Stimulated activated naive B cell treated with anti-CD40 and anti-IgM and Interleukin-4, amounts not matched to agents 10 μg/mL and 1 μg/mL and 100 μg/mL, for 72 hours (primary cell): ENCODE data around the gene RNF212.
A peak's percentile ranks its signal among the peaks of the same experiment; 100 is the strongest.

Source experiments
- ATAC-seq, 2 donors: fragments of 150-1000 bp; cut with Tn5 transposase; replicated peaks; 2 replicates each; pipeline ENCODE4 v1.10.0; 2021; ENCODE audit warnings: moderate library complexity in 1 of 2
- DNase-seq: peaks from one replicate; pipeline ENCODE4 v3.0.0; 2021
- H3K27ac Mint-ChIP-seq: one replicate; pipeline ENCODE4 v1.8.0; 2022; ENCODE audit warnings: mild to moderate bottlenecking, mixed read lengths
- H3K27me3 Mint-ChIP-seq, 2 donors: one replicate each; pipeline ENCODE4 v1.8.0; 2022; ENCODE audit warnings: mixed read lengths in 2 of 2
- H3K36me3 Mint-ChIP-seq, 2 donors: one replicate each; pipeline ENCODE4 v1.8.0; 2022; ENCODE audit warnings: mixed read lengths in 2 of 2, mild to moderate bottlenecking in 1 of 2
- H3K4me1 Mint-ChIP-seq, 2 donors: one replicate each; pipeline ENCODE4 v1.8.0; 2022; ENCODE audit warnings: mixed read lengths in 2 of 2, mild to moderate bottlenecking in 1 of 2
- H3K4me3 Mint-ChIP-seq, 2 donors: one replicate each; pipeline ENCODE4 v1.8.0; 2022; ENCODE audit warnings: mild to moderate bottlenecking in 2 of 2, mixed read lengths in 2 of 2, moderate library complexity in 1 of 2
- H3K9me3 Mint-ChIP-seq, 2 donors: one replicate each; pipeline ENCODE4 v1.8.0; 2022; ENCODE audit warnings: mixed read lengths in 2 of 2, mild to moderate bottlenecking in 1 of 2

RNF212 gene, protein sequence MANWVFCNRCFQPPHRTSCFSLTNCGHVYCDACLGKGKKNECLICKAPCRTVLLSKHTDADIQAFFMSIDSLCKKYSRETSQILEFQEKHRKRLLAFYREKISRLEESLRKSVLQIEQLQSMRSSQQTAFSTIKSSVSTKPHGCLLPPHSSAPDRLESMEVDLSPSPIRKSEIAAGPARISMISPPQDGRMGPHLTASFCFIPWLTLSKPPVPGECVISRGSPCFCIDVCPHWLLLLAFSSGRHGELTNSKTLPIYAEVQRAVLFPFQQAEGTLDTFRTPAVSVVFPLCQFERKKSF

DNA sequence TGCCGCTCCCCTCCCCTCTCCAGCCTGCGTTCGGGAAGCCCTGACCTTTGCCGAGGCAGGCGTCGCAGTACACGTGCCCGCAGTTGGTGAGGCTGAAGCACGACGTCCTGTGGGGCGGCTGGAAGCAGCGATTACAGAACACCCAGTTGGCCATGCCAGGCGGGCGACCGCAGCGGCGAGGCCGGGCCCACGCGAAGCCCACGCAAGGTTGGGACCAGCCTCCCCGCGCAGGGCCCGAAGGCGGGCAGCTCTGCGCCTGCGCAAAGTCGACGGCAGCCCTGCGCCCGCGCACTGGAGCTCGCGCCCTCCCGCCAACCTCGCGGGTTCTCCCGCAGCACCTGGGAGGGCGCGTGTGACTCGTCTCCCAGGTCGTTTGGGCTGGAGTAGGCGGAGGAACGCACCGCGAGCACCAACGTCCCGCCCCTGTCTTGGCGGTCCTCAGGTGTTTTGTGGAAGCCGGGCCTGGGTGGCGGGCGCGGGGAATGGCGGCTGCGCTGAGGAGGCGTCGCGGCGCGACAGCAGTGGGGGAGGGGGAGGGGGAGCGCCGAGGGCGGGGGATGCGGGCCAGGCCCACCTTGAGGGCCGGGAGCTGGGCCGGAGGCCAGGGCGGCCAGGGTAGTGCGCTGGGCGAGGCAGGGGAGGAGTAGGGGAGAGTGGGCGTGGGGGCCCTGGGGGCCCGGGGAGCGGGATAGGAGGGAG lies at the start of gene RNF212:
RNF212 (minus strand) TSS at position 254 of the 699 bp plus-strand sequence; CDS start at position 154, 100 bp downstream.
- Mint-ChIP-seq H3K4me3 (peak within 1 kb of the TSS; percentile 77 to 85), H3K9me3 (no peaks in the 10 kb centered on the region), H3K27me3 (peaks cover 26 to 29% of the 10 kb centered on the region in 2 donors), H3K27ac (no peak within 1 kb of the TSS), H3K4me1 (no peaks in the 10 kb centered on the region), H3K36me3 (peaks cover 0 to 3% of the 10 kb centered on the region in 2 donors)
- peak; percentile 34 to 76 for ATAC-seq
- peak; percentile 15 for DNase-seq

DNA sequence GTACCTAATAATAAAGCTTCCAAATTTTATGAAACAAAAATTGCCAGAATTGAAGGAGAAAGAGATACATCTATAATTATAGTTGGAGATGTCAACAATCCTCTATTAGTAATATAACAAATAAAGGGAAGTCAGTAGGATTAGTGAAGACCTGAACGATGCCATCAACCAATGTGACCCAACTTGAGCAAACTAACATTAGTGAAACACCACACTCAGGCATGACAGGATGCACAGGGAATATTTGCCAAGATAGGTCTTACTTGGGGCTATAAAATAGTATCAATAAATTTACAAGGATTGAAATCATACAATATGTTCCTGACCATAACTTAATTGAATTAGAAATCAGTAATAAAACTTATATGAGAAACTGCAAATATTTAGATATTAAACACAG lies 47.0 kb upstream of the RNF212 start:
- Mint-ChIP-seq H3K27ac (no peak overlapping the region), H3K36me3 (peaks cover 12 to 19% of the 10 kb centered on the region in 2 donors), H3K4me1 (peaks cover 26 to 32% of the 10 kb centered on the region in 2 donors), H3K27me3 (peaks cover 0 to 1% of the 10 kb centered on the region in 2 donors), H3K9me3 (peaks cover 12 to 15% of the 10 kb centered on the region in 2 donors), H3K4me3 (no peak overlapping the region)
- no peak for ATAC-seq
- DNase-seq: no peak

DNA sequence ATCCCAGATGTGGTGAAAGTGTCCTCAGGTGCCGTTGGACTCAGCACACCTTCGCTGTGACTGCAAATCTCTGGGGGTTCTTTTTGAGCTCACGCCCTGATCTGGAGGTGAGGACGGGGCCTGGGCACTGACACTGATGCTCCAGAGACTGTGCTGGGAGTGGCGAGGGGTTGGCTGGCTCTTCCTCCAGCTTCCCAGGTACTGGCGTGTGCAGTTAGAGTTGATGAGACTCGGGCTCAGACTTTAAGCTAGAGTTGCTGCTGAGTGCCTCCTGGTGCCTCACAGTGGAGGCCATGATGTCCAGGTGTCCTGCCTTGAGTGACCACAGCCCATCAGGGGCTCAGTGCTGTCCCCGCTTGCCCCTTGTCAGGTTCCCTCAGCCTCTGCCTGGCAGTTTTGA lies 42.7 kb upstream of the RNF212 start:
- Mint-ChIP-seq H3K4me1 (peaks cover 15 to 16% of the 10 kb centered on the region in 2 donors), H3K27me3 (peaks cover 3 to 5% of the 10 kb centered on the region in 2 donors), H3K36me3 (peaks cover 8 to 11% of the 10 kb centered on the region in 2 donors), H3K4me3 (no peak overlapping the region), H3K27ac (no peak overlapping the region), H3K9me3 (peaks cover 10% of the 10 kb centered on the region in 2 donors)
- no peak for ATAC-seq
- DNase-seq: no peak

DNA sequence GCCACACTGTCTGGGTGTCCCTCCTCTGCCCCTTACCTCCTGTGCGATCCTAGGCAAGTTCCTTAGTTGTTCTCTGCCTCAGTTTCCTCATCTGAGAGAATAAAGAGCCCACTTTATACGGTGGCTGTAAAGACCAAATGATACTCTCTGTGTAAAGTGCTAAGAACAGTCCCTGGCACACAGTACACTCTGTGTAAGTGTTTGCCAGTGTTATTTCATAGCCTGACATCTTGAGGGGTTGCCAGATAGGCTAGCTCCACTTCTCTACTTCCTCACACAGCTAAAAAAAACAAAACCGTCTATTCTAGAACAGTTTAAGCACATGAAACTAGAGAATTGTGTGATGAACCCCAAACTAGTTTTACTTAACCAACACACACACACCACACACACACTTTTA lies 42.0 kb upstream of the RNF212 start:
- Mint-ChIP-seq H3K27ac (no peak overlapping the region), H3K4me3 (no peak overlapping the region), H3K9me3 (peaks cover 10% of the 10 kb centered on the region in 2 donors), H3K4me1 (peaks cover 15 to 16% of the 10 kb centered on the region in 2 donors), H3K27me3 (peaks cover 3 to 5% of the 10 kb centered on the region in 2 donors), H3K36me3 (peaks cover 8 to 11% of the 10 kb centered on the region in 2 donors)
- no peak for DNase-seq
- ATAC-seq: no peak

DNA sequence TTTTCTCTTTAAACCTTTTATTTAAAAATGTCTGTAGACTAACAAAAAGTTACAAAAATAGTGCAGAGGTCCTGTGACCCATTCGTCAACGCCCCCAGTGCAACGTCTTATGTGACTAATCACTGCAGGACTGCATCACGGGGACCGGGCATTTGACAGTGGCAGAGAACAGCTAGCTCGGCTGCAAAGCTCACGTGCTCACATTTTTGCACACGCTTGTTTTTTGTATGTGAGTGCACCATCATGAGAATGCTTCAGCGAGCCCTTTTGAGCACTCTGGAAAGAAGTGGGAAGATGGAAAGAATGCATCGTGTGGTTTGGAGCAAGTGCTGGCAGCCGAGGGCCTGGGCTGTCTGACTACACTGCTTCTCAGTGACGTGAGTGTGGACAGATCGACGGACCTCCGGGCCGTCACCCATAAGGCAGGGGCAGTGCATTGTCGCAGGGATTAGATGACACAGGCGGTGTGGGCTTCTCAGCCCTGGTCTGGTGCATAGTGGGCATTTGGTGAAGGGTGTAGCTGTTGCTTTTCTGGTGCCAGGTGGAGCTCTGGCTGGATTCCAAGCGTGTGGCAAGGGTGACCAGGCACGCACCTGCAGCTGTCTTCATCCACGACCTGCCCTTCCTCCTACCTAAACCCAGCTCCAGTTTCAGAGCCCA lies 41.3 kb upstream of the RNF212 start:
- H3K27me3 Mint-ChIP-seq: peaks cover 3 to 5% of the 10 kb centered on the region in 2 donors
- peaks cover 15 to 16% of the 10 kb centered on the region in 2 donors for H3K4me1 Mint-ChIP-seq
- no peak for DNase-seq
- no peak for ATAC-seq
- peaks cover 10 to 13% of the 10 kb centered on the region in 2 donors for H3K36me3 Mint-ChIP-seq
- H3K9me3 Mint-ChIP-seq: peaks cover 12 to 14% of the 10 kb centered on the region in 2 donors
- no peak overlapping the region for H3K4me3 Mint-ChIP-seq
- H3K27ac Mint-ChIP-seq: no peak overlapping the region

DNA sequence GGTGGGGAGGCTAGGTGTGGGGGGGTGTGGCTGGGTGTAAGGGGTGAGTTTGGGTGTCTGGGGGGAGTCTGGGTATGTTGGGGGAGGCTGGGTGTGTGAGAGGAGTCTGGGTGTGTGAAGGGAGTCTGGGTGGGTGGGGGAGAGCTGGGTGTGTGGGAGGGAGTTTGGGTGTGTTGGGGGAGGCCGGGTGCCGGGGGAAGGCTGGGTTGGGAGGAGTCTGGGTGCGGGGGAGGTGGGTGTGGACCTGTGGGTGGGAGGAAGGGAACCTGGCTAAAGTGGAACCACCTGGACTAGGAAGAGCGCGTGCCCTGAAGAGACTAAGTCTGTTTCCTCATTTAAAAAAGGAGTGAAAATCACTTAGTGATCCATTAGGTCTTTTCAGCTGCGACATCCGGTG lies 40.8 kb upstream of the RNF212 start:
- ATAC-seq: no peak
- Mint-ChIP-seq H3K27ac (no peak overlapping the region), H3K4me1 (peaks cover 15 to 16% of the 10 kb centered on the region in 2 donors), H3K9me3 (peaks cover 13 to 15% of the 10 kb centered on the region in 2 donors), H3K27me3 (peaks cover 3 to 5% of the 10 kb centered on the region in 2 donors), H3K4me3 (no peak overlapping the region), H3K36me3 (peaks cover 12 to 15% of the 10 kb centered on the region in 2 donors)
- no peak for DNase-seq

DNA sequence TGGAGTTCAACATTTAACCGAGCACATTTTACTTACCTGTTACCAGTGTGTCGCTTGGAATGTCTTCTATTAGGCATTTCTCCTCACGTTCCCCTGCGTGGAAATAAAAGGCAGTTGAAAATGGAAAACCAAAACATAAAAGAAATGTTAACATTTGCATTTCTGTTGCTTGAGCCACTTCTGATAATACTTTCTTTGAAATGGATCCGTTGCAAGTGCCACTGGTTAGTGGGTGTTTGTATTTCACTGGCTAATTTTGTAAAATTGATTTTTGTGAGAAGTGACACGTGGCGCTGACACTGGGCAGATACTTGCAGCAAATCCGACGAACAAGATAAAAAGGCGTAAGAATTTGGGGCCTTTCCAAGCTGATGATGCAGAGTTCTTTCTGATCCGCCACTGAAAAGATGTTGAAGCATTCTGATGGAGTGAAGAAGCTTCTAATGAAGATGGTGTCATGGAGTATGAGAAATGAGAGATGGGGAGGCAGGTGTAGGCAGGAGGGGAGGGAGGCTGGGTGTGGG lies 40.3 kb upstream of the RNF212 start:
- Mint-ChIP-seq H3K36me3 (peaks cover 11 to 14% of the 10 kb centered on the region in 2 donors), H3K27me3 (peaks cover 5% of the 10 kb centered on the region in 2 donors), H3K4me1 (peaks cover 15 to 16% of the 10 kb centered on the region in 2 donors), H3K27ac (no peak overlapping the region), H3K9me3 (peaks cover 12 to 15% of the 10 kb centered on the region in 2 donors), H3K4me3 (no peak overlapping the region)
- DNase-seq (no peak), ATAC-seq (no peak)

DNA sequence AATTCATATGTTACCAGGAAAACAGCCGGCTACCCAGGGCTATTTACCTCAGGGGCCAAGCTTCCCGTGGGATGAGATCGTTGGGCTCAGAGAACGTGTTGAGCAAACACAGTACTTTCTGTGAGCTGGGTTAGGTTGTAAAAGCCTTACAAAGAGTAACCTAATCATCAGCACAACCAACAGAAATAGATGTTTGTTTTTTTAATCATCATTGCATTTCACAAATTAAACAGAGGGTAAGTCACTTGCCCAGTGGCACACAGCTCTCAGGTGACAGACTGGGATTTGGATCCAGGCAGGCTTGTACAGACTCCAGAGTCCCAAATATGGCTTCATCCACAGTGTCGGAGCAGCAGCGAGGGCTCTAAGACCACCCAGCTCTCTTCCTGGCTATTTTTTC lies 38.9 kb upstream of the RNF212 start:
- Mint-ChIP-seq H3K4me3 (no peak overlapping the region), H3K9me3 (peaks cover 4% of the 10 kb centered on the region in 2 donors), H3K27ac (no peak overlapping the region), H3K27me3 (peaks cover 5 to 7% of the 10 kb centered on the region in 2 donors), H3K36me3 (peaks cover 4% of the 10 kb centered on the region in 2 donors), H3K4me1 (peaks cover 15 to 16% of the 10 kb centered on the region in 2 donors)
- no peak for ATAC-seq
- no peak for DNase-seq

DNA sequence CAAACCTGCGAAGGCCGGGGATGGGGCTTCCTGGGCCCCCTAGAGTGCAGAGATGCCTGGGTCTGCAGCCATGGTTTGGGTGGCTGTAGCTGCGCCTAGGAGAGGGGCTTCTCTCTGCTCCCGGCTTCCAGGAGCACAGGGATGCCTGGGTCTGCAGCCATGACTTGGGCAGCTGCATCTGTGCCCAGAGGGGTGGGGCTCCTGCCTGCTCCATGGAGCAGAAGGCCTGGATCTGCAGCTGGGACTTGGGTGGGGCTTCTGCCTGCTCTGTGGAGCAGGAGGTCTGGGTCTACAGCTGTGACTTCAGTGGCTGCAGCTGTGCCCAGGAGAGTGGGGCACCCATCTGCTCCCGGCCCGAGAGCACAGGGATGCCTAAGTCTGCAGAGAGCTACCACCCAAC lies 38.2 kb upstream of the RNF212 start:
- Mint-ChIP-seq H3K27me3 (peaks cover 5 to 7% of the 10 kb centered on the region in 2 donors), H3K27ac (no peak overlapping the region)

DNA sequence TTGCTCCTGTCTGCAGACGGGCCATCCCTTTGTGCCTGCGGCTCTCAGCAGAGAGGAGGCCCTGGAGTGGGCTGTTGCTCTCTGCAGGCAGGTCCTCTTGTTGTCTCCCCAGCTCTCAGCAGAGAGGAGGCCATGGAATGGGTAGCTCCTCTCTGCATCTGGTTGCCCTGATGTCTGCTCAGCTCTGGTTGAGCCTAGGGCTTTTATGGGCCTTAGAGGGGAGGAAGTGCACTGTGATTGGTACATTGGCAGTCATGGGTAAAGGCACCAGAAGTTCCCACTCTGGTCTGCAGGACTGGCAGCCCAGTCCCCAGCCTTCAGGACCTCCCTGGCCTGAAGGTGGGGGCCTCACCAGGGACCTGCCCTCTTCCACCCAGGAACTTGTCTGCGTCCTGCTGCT lies 37.5 kb upstream of the RNF212 start:
- ATAC-seq: no peak
- no peak for DNase-seq
- Mint-ChIP-seq H3K36me3 (peaks cover 4% of the 10 kb centered on the region in 2 donors), H3K4me3 (no peak overlapping the region), H3K9me3 (peaks cover 4% of the 10 kb centered on the region in 2 donors), H3K27me3 (peaks cover 5 to 7% of the 10 kb centered on the region in 2 donors), H3K4me1 (peaks cover 14 to 15% of the 10 kb centered on the region in 2 donors), H3K27ac (no peak overlapping the region)

More for the DNA sequence above, 38.2 kb upstream of the RNF212 start:
- Mint-ChIP-seq H3K4me1 (peaks cover 15 to 16% of the 10 kb centered on the region in 2 donors), H3K9me3 (peaks cover 4% of the 10 kb centered on the region in 2 donors), H3K36me3 (peaks cover 4% of the 10 kb centered on the region in 2 donors), H3K4me3 (no peak overlapping the region)
- DNase-seq (no peak), ATAC-seq (no peak)

DNA sequence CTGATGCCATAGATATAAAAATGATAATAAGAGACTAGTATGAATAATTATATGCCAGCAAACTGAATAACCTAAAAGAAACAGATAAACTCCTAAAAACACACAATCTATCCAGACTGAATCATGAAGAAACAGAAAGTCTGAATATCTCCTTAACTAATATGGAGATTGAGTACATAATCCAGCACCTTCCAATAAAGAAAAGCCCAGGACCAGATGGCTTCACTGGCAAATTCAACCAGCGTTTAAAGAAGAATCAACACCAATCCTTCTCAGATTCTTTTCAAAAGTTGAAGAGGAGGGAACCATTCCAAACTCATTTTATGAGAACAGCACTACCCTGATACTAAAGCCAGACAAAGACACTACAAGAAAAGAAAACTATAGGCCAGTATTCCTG lies 26.5 kb upstream of the RNF212 start:
- Mint-ChIP-seq H3K4me1 (peaks cover 7 to 19% of the 10 kb centered on the region in 2 donors), H3K27ac (no peak overlapping the region), H3K9me3 (no peaks in the 10 kb centered on the region), H3K36me3 (peaks cover 0 to 1% of the 10 kb centered on the region in 2 donors), H3K4me3 (no peak overlapping the region), H3K27me3 (peaks cover 7 to 13% of the 10 kb centered on the region in 2 donors)
- DNase-seq (no peak), ATAC-seq (no peak)

DNA sequence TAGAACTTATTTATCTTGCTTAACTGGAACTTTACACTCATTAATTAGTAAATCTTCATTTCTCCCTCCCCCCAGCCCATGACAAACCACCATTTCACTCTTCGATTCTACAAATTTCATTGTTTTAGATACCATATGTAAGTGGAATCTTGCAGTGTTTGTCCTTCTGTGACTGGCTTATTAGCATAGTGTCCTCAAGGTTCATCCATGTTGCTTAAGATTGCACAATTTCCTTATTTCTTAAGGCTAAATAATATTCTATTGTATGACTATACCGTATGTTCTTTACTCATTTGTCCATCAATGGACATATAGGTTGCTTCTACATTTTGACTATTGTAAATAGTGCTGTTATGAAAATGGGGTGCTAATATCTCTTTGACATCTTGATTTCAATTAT lies 24.5 kb upstream of the RNF212 start:
- H3K4me3 Mint-ChIP-seq: peak overlapping the region; percentile 83 to 85
- H3K4me1 Mint-ChIP-seq: peaks cover 14 to 27% of the 10 kb centered on the region in 2 donors
- peaks cover 0 to 1% of the 10 kb centered on the region in 2 donors for H3K36me3 Mint-ChIP-seq
- peaks cover 0 to 4% of the 10 kb centered on the region in 2 donors for H3K27me3 Mint-ChIP-seq
- no peak for ATAC-seq
- no peak for DNase-seq
- no peaks in the 10 kb centered on the region for H3K9me3 Mint-ChIP-seq
- H3K27ac Mint-ChIP-seq: no peak overlapping the region

DNA sequence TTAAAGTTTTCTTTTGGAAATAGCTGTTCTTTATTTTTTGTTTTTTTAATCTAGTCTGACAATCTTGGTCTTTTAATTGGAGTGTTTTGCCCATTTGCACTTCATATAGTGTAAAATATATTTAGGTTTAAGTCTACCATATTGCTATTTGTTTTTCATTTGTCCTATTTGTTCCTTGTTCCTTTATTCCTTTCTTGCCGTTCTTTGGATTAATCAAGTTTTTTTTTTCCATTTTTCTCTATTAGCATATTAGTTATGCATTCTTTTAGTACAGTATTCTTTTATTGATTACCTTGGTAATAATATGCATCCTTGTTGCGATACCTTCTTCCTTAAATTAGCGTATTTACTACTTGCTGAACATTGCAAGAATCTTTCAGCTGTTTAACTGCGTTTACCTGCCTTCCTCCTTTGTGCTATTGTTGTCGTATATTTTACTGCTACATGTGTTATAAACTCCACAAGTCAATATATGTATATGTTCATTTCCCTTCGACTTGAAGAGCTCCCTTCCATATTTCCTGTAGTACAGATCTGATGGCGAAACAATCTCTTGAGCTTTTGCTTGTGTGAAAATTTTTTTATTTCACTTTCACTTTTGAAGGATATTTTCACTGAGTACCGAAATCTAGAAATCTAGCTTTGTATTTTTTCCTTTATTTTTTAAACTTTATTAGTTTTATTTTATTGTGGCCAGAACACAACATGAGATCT lies 23.9 kb upstream of the RNF212 start:
- H3K9me3 Mint-ChIP-seq: no peaks in the 10 kb centered on the region
- DNase-seq (no peak), ATAC-seq (no peak)
- no peak overlapping the region for H3K27ac Mint-ChIP-seq
- no peaks in the 10 kb centered on the region for H3K27me3 Mint-ChIP-seq
- H3K36me3 Mint-ChIP-seq: peaks cover 0 to 1% of the 10 kb centered on the region in 2 donors
- peaks cover 14 to 31% of the 10 kb centered on the region in 2 donors for H3K4me1 Mint-ChIP-seq
- H3K4me3 Mint-ChIP-seq: peak overlapping the region; percentile 83 to 85
